Spleen (tissue), 7 donors: ENCODE results near the gene HECTD1.

ENCODE experiments used
- POLR2AphosphoS5 ChIP-seq, 3 donors: sonication (generic); formaldehyde crosslinking; IDR thresholded peaks; one replicate each; pipeline ENCODE4 v1.5.1; 2017; ENCODE audit warnings: antibody characterized with exemption in 3 of 3
- TF ChIP-seq, protein P1 (sequence below), 11 experiments: fragments of 200-600 bp in 7 of 11; fragments of 450-650 bp in 4 of 11; sonication (generic) in 4 of 11; IDR thresholded peaks in 8 of 11; conservative IDR thresholded peaks in 3 of 11; 1 replicate in 7 of 11; 2 replicates in 4 of 11; pipeline versions ENCODE4 v1.4.0 to v1.8.0; 2016 to 2021; ENCODE audit warnings: antibody characterized with exemption in 11 of 11, inconsistent platforms in 4 of 11, mild to moderate bottlenecking in 1 of 11
- donor health status: DM: no; HTN: no; CAD: no; lungs with moderate emphysema.
- donor health status: DM: no; HTN: no; CAD: no.
- donor health status: DM: no; HTN: no; CAD: no.

DNA sequence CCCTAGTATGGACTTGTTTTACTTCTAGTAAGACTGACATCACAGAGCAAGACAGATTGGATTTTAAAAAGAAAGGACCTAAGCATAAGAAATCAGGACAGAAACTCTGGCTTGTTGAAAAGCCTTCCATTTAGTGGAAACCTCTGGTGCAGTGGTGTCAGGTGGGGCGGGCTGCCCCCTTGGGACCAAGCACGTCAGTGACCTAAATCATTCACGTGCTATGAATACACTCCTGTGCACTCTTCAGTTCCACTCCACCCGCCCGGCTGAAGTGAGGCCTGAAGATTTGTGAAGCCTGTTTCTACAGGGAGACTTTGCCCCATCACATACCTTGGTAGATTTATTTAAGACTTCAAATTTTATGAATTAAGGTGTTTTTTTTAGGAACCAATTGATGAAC is 123.2 kb downstream of the HECTD1 start:
- TF ChIP-seq, protein P1, sequence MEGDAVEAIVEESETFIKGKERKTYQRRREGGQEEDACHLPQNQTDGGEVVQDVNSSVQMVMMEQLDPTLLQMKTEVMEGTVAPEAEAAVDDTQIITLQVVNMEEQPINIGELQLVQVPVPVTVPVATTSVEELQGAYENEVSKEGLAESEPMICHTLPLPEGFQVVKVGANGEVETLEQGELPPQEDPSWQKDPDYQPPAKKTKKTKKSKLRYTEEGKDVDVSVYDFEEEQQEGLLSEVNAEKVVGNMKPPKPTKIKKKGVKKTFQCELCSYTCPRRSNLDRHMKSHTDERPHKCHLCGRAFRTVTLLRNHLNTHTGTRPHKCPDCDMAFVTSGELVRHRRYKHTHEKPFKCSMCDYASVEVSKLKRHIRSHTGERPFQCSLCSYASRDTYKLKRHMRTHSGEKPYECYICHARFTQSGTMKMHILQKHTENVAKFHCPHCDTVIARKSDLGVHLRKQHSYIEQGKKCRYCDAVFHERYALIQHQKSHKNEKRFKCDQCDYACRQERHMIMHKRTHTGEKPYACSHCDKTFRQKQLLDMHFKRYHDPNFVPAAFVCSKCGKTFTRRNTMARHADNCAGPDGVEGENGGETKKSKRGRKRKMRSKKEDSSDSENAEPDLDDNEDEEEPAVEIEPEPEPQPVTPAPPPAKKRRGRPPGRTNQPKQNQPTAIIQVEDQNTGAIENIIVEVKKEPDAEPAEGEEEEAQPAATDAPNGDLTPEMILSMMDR (IDR thresholded peaks at IDR 0.05 in 8 of 11, conservative IDR thresholded peaks at IDR 0.05 in 3 of 11): no peak
- no peak for TF ChIP-seq POLR2AphosphoS5 (IDR thresholded peaks at IDR 0.05)
